Suppressor macrophage treated with lipopolysaccharide for 4 hours (primary cell): ENCODE results near the gene TSPAN7.

Experiments used
- DNase-seq: peaks from one replicate; pipeline ENCODE4 v3.0.0-alpha.2; 2020

Gene TSPAN7

DNA sequence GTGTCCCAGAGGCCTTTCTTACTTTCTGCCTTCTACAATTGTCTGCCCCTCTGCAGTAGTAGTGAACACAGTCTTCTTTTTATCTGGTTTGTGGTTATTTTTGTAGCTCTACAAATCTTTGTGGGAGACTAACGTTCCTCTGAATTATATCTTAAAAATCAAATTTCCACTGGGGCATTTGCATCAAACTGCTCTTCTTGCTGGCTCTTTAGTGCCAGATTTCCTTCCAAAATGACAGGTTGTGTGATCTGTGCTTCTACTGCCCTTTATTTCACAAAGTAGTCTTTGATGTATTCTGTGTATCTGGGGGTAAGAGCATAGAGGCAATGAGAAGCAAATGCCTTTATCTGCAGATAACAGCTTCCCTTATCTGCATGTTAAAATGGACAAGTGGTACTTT lies 34.5 kb downstream of the TSPAN7 start:
- DNase-seq: no peak

DNA sequence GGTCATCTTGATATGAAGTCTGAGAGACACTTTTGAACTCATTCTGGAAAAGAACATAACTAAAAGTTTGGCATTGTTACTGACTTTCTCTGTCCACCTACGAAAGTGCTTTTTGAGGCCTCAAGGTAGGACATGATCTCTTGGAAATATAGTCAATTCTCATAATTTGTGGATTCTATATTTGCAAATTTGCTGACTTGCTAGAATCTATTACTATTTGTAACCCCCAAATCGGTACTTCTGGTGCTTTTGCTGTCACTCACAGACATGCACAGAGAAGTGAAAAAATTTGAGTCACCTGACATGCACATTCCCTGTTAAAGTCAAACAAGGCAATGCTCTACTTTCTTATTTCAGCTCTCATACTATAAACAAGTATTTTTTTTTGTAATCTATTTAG lies 35.6 kb downstream of the TSPAN7 start:
- DNase-seq: no peak

DNA sequence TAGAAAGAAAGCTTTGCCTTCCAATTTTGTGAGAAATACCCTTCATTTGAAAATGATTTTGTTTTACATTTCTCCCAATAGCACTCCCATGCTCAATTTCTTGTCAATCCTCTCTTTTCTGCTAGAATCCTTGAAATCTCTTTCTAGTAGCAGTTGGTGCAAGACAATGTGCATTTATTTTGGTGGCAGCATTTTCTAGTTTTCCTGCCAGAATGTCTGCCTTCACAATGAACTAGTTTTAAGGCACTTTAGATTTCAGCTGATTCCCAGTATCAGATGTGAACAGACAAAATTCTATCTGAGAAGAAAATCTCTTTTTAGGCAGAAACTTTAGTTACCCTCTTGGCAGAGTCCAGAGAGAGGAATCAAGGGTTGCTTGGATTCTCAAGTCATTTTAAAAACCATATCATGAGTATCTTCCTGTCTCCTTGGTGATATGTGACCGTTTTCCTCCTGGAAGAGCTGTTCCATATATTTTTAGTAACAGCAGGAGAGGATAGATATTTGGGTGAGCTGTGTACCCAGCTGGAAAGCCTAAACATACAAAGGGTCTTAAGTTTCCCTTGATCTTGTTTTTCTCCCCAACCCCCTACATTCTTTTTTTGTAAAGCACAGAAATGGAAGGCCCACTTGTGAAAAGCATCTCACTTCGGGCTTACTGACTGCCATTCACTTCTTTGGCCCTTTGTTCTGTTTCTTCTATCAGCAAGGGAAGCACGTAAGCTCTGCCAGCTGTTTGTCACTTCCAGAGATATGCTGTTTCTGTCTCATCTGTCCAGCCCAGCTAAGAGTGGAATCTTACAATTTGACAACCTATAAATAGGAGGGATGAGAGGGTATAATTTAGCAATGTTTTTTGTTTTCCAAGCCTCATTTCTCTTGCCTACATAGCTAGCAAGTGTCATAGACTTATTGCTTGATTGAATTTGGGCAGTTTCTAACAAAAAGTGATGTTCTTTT lies 38.7 kb downstream of the TSPAN7 start:
- no peak for DNase-seq

DNA sequence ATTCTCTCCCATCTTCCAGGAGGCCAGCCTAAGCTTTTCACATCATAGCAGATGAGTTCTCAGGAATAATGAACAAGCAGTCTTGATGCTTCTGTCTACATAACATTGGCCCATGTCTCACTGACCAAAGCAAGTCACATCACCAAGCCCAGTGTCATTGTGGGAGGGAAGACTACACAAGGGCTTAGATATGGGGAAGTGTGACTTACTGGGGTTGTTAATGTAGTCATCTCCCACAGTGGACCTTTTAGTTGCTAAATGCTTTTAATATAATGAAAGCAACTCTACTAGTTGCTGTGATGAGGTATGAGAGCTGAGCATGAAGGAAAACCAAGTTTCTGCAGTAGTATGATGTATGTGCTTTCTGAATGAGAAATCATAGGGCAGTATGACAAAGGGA lies 40.5 kb downstream of the TSPAN7 start:
- DNase-seq: peak; percentile 45

GRCh38 chrX:38606821-38607220 lies 45.5 kb downstream of the TSPAN7 start:
- DNase-seq: no peak

- no peak for DNase-seq
Observed at GRCh38 chrX:38607976-38608375, 46.6 kb downstream of the TSPAN7 start.

- DNase-seq: no peak
Observed at GRCh38 chrX:38610849-38611248, 49.5 kb downstream of the TSPAN7 start.

DNA sequence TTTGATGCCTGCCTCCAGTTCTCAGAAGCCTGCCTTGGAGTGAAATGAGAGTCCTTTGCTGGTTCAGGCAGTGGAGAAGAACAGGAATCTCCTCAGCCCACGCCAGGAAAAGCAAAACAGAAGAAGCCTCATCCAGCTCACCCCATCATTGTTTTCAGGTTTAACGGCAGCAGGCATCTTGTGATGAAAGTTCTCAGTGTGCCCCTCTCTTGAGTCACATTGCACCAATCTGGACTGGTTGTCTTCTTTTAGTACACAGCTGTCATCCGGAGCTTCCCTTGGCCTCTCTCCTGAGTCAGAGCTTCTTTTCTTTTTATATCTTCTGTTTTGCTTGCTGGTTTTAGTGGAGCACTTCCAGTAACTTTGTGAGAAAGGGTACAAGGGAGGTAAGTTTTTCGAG lies 50.9 kb downstream of the TSPAN7 start:
- DNase-seq: no peak

DNA sequence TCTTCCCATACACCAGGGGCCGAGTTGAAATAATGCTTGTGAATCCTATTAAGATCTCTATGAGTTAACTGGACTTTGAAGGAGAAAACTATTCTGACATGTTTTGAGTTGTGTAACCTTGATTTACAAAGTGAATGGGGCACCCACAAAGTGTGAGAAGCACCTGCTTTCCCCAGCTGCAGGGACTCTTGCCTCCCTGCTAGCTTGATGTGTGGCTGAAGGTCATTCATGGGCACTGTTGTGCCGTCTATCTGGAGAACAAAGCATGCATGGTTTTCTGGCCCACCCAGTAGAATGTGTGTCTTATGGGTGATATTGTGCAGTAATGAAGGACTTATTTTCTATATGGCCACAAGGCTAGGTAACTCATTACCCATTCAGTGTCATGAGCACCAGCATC lies 53.1 kb downstream of the TSPAN7 start:
- no peak for DNase-seq

GRCh38 chrX:38616904-38617303 lies 55.6 kb downstream of the TSPAN7 start:
- DNase-seq: no peak

DNA sequence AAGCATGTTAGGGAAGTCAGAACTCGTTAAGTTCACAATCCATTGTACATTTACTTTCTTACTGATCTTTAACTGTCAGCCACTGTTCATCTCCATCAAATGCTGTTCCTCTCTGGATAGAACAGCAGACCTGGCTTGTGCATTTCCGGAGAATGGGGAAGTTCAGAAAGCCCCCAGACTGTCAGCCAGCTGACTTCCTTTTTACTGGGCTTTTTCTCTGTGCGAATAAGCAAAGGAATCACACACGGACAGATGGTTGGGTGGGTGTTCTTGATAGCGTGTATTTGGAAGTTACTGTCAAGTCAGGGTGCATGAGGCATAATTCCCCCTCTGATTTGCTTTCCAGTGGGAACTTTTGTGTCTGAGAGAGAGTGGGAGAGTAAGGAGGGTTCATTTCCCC lies 56.8 kb downstream of the TSPAN7 start:
- peak; percentile 29 for DNase-seq

- DNase-seq: no peak
Observed at GRCh38 chrX:38620623-38621022, 59.3 kb downstream of the TSPAN7 start.

DNA sequence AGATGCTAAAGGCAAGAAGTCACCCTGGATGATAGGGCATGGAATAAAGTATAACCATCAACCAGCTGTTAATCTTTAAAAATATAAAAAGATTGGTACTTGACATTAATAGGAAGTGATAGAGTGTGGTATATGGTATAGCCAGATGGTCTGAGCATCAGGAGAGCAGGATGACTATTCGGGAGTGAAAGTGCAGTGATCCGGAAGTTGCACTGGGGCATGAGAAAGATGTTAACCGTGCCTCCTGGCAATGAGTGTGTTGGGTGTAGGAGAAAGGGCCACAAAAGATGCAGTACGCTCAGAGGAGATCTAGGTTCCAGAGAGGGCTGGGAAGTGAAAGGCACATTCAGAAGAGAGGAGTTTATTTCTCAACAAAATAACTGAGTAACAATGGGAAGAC lies 65.0 kb downstream of the TSPAN7 start:
- no peak for DNase-seq

- DNase-seq: peak; percentile 50
Observed at GRCh38 chrX:38627683-38628082, 66.3 kb downstream of the TSPAN7 start.

DNA sequence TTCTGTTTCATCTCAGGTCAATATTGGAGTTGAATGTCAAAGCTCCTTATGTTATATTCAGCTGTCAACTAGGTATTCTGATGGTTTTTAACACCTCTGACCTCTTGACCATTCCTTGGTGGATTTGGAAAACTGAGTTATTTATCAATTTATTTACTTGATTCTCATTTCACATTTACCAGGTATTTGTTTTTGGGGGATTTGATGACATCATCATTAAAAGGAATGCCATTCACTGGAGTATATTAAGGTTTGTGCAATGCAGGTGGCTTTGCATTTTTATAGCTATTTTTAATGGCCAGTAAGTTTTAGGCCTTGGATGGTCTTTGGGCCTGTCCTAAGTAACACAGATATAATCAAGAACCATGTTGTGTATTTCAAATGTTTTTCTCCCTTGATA lies 67.2 kb downstream of the TSPAN7 start:
- no peak for DNase-seq

DNA sequence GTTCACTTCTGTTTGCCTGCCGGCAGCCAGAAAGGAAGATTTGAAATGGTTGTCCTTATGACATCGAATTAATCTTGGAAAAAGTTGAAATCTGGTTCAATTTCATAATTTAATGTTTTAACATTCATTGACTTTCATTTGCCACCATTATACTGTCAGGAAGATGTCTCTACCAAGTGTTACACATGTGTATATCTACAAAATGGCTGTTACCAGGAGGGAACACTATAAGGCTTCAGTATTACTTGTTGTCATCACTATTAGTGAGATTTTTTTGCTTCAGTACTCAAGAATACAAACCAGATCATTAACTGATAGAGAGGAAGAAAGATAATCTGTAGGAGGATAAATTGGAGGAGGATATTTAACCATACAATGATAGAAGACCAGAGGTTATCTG lies 71.2 kb downstream of the TSPAN7 start:
- DNase-seq: no peak

- no peak for DNase-seq
Observed at GRCh38 chrX:38634665-38635064, 73.3 kb downstream of the TSPAN7 start.

DNA sequence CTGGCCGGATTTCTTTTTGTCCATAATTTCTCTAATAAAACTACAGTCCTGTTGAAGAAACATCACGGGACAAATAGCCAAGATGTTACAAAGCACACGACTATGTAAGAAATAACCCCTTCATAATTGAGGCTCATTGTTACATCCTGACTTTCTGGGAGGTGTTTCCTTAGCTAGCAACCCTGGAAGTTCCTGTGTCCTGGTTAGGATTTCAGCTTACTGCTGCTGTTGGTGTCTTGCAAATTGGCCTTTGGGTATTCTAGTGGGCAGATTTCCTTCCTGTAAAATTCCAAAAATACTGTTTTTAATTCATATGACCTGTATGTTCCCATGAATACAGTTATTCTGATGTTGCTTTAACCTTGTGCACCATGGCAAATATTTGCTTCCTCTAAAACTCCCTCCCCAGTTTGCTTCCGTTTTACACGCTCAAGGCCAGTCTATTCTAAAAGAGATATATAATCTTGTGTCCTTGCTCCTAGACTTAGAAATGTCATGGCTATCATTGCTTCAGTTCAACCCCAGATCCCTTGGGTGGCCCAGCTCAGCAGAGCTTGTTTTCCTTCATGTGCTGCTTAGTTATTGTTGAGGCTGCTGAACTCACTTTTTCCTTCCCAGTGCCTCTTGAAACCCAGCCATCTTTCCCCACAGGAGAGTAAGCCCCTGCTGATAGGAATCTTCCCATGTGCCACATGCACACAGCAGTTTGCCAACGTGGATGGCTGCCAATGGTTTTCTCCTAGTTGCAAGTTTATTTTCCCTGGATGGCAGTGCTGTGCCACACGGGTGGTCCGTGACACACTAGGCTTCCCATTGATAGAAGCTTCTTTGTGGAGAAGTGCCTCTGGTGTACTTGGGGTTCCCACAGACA lies 75.8 kb downstream of the TSPAN7 start:
- DNase-seq: no peak

GRCh38 chrX:38638952-38639529 lies 77.7 kb downstream of the TSPAN7 start:
- no peak for DNase-seq

DNA sequence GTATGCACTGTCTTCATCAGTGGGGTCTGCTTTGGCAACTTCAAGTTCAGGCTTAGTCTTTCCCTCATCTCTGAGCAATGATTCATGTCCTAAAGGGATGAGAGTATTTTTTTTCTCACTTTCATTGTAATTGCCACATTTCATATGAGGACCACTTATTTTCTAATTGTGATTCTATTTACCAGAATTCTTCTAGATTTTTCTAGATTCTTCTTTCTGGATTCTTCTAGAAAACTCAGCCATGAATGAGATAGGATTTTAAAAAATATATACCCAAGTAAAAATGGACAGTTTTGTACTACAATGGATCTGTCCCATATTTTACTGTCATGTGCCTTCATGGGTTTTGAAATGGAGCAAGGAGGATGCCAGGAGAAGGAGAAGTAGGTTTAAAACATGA lies 78.4 kb downstream of the TSPAN7 start:
- DNase-seq: no peak

- no peak for DNase-seq
Observed at GRCh38 chrX:38641197-38641596, 79.9 kb downstream of the TSPAN7 start.

DNA sequence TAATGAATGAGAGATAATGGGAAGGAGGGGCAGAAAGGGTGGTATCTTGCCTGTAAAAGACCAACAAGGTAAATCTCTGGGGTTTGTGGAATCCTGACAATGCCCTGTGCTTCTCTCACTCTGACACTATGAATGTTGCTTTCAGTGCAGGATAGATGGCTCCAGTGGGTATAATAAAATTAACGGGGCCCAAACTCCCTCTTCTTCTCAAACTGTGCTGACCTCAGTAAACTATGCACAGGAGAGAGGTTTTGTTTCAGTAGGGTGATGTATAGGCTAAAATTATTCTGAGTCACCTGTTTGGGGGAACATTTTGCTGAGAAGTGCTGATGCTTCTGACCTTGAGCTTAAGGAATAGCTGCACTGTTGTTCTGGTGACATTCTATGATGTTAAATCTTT lies 82.6 kb downstream of the TSPAN7 start:
- no peak for DNase-seq

- DNase-seq: no peak
Observed at GRCh38 chrX:38646129-38646528, 84.8 kb downstream of the TSPAN7 start.

DNA sequence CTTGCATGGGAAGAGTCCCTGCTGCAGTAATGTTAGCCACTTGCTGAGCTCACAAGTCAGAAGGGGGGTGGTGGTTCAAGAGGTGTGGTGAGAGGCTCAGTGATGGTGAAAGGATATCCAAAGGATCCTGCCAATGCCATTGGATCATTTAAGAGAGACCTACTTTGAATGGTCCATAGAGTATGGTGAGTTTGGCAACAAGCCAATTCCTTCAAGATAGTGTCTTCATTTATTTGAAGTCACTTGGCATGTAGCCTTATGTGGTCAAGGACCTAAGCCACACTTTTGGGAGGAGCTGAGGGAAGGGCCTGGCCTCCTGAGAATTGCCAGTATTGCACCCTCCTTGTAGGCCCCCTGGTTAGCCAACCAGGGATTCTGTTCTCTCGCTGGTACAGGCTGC lies 87.9 kb downstream of the TSPAN7 start:
- no peak for DNase-seq
